ENCODE measurements around the gene TBC1D28. TPM values are rescaled to one million over a fixed set of nuclear protein-coding genes. Genes with fewer than 3 reads are reported as not detected.
"Not testable (repeated sequence)": the region's sequence is repeated elsewhere in the genome, so short reads cannot be mapped to it uniquely, and the experiment has no call there.

Gene TBC1D28
- polyA plus RNA-seq, 1 of the 3 experiments (the other 2 are of a cell fraction): not detected

GRCh38 chr17:18613016-18613415 lies 31.2 kb downstream of the TBC1D28 start:
- DNase-seq; CTCF ChIA-PET; H4K20me1 ChIP-seq (ENCODE audit: insufficient read depth); H3K9ac ChIP-seq; H3K9me2 ChIP-seq; H3K36me3 ChIP-seq (replicated peaks in 1 of 2; ENCODE audit: control insufficient read depth in 1 of 2, insufficient read depth in 2 of 2, low read length in 1 of 2); H3F3A ChIP-seq (replicated peaks; ENCODE audit: insufficient read depth); H3K27me3 ChIP-seq (ENCODE audit: insufficient read depth); H3K4me3 ChIP-seq (ENCODE audit: low read depth in 2 of 2, low read length in 1 of 2); H2AFZ ChIP-seq (ENCODE audit: low read depth); H3K27ac ChIP-seq (ENCODE audit: low read depth in 2 of 2, low read length in 1 of 2); H3K4me2 ChIP-seq; H3K4me1 ChIP-seq (ENCODE audit: control insufficient read depth in 1 of 2, insufficient read depth in 2 of 2, low read depth in 1 of 2, low read length in 1 of 2); POLR2A ChIA-PET; H3K79me2 ChIP-seq (ENCODE audit: insufficient read depth); H3K9me3 ChIP-seq: not testable (repeated sequence)

GRCh38 chr17:18593138-18593537 lies 51.1 kb downstream of the TBC1D28 start:
- H3K4me1 ChIP-seq (ENCODE audit: control insufficient read depth in 1 of 2, insufficient read depth in 2 of 2, low read depth in 1 of 2, low read length in 1 of 2); CTCF ChIA-PET; H3K27me3 ChIP-seq (ENCODE audit: insufficient read depth): not testable (repeated sequence)

More at GRCh38 chr17:18593138-18593537, 51.1 kb downstream of the TBC1D28 start:
- H3K4me2 ChIP-seq; DNase-seq; H4K20me1 ChIP-seq (ENCODE audit: insufficient read depth); H3F3A ChIP-seq (replicated peaks; ENCODE audit: insufficient read depth); H3K9me2 ChIP-seq; H3K36me3 ChIP-seq (replicated peaks in 1 of 2; ENCODE audit: control insufficient read depth in 1 of 2, insufficient read depth in 2 of 2, low read length in 1 of 2); H3K9me3 ChIP-seq; POLR2A ChIA-PET; H3K4me3 ChIP-seq (ENCODE audit: low read depth in 2 of 2, low read length in 1 of 2); H3K27ac ChIP-seq (ENCODE audit: low read depth in 2 of 2, low read length in 1 of 2); H3K9ac ChIP-seq; H3K79me2 ChIP-seq (ENCODE audit: insufficient read depth); H2AFZ ChIP-seq (ENCODE audit: low read depth): not testable (repeated sequence)
- 57% methylated on average over 2 of the region's 2 CpGs for WGBS (ENCODE audit: low lambda C conversion rate)

Small RNA genes within 50 kb of the gene (small RNA-seq; reads per million reads assigned to genes)
- 0 reads per million in 7 experiments for gene AC026271.2

Other genes with a start within 250 kb of the TBC1D28 start
- gene LGALS9C, start 167.6 kb downstream of the TBC1D28 start, polyA plus RNA-seq (2012; rRNA removed): not detected in 2 replicates
- gene FOXO3B, start 37.9 kb upstream of the TBC1D28 start, polyA plus RNA-seq (2012; rRNA removed): 3.0 and 3.9 TPM in 2 replicates
- 0.02 and 0.03 TPM in 2 replicates for gene FBXW10, start 99.7 kb upstream of the TBC1D28 start, polyA plus RNA-seq (2012; rRNA removed)
- 22.9 and 29.3 TPM in 2 replicates for gene TVP23B, start 136.8 kb upstream of the TBC1D28 start, polyA plus RNA-seq (2012; rRNA removed)
- gene PRPSAP2, start 213.7 kb upstream of the TBC1D28 start, polyA plus RNA-seq (2012; rRNA removed): 27.6 and 36.6 TPM in 2 replicates